HEK293 (cell line): ENCODE data around the gene CHRNE.

Source experiments
- CTCF ChIA-PET: fragments of 350-600 bp; formaldehyde crosslinking; extraction: SDS; loops from one replicate; lab custom pipeline; 2021; ENCODE audit warnings: antibody characterized with exemption; lab: Yijun Ruan, JAX
- POLR2A ChIA-PET: fragments of 300-600 bp; formaldehyde crosslinking; extraction: SDS; loops from one replicate; lab custom pipeline; 2020; ENCODE audit warnings: antibody characterized with exemption, inconsistent platforms; lab: Yijun Ruan, JAX
- H3K27ac ChIP-seq: fragments of 200-500 bp; sonication (Bioruptor generic); 2 replicates; pipeline ENCODE4 v1.5.1; 2014; ENCODE audit warnings: low read depth, low read length, control low read depth, inconsistent platforms; ENCODE audit errors: extremely low read depth
- H3K36me3 ChIP-seq, 2 experiments: fragments of 200-500 bp in 1 of 2; sonication (Bioruptor generic) in 1 of 2; 1 replicate in 1 of 2; 2 replicates in 1 of 2; pipeline ENCODE4 v1.5.1; 2014 to 2017; ENCODE audit warnings: inconsistent platforms in 2 of 2, low read length in 2 of 2; ENCODE audit not compliant: control insufficient read depth in 2 of 2, insufficient read depth in 1 of 2
- H3K4me1 ChIP-seq: fragments of 200-500 bp; sonication (Bioruptor generic); 2 replicates; pipeline ENCODE4 v1.5.1; 2014; ENCODE audit warnings: mild to moderate bottlenecking, low read length, inconsistent platforms; ENCODE audit not compliant: control insufficient read depth, insufficient read depth
- H3K4me3 ChIP-seq: 2 replicates; pipeline ENCODE4 v1.5.1; 2011; ENCODE audit warnings: low read depth, mild to moderate bottlenecking, control low read depth, low read length, moderate library complexity
- H3K9me3 ChIP-seq: fragments of 200-500 bp; sonication (Bioruptor generic); 2 replicates; pipeline ENCODE4 v1.5.1; 2014; ENCODE audit warnings: low read depth, low read length, inconsistent platforms; ENCODE audit not compliant: control insufficient read depth, insufficient read depth
- GLI2 ChIP-seq: fragments of 450-650 bp; formaldehyde crosslinking; IDR thresholded peaks from 2 replicates; pipeline ENCODE4; 2017; ENCODE audit warnings: missing biosample characterization, missing genetic modification characterization, low read depth, borderline replicate concordance
- GLIS1 ChIP-seq: fragments of 450-650 bp; formaldehyde crosslinking; IDR thresholded peaks from 2 replicates; pipeline ENCODE4 v1.5.1; 2016; ENCODE audit warnings: missing biosample characterization, missing genetic modification characterization
- GLIS2 ChIP-seq: fragments of 450-650 bp; formaldehyde crosslinking; IDR thresholded peaks from 2 replicates; pipeline ENCODE4 v1.5.1; 2016; ENCODE audit warnings: missing biosample characterization, missing genetic modification characterization
- KLF17 ChIP-seq: fragments of 450-650 bp; formaldehyde crosslinking; IDR thresholded peaks from 2 replicates; pipeline ENCODE4 v1.5.1; 2016; ENCODE audit warnings: missing biosample characterization, missing genetic modification characterization
- KLF7 ChIP-seq: fragments of 450-650 bp; formaldehyde crosslinking; IDR thresholded peaks from 2 replicates; pipeline ENCODE4 v1.5.1; 2016; ENCODE audit warnings: missing biosample characterization, missing genetic modification characterization, borderline replicate concordance
- KLF8 ChIP-seq: fragments of 450-650 bp; formaldehyde crosslinking; IDR thresholded peaks from 2 replicates; pipeline ENCODE4 v1.5.1; 2016; ENCODE audit warnings: missing biosample characterization, missing genetic modification characterization
- MEIS1 ChIP-seq: sonication (generic); formaldehyde crosslinking; IDR thresholded peaks from 2 replicates; pipeline ENCODE4 v1.8.1; 2022; ENCODE audit warnings: missing genetic modification reagents, mild to moderate bottlenecking, borderline replicate concordance
- MZF1 ChIP-seq: fragments of 450-650 bp; formaldehyde crosslinking; IDR thresholded peaks from 2 replicates; pipeline ENCODE4 v1.5.1; 2017; ENCODE audit warnings: missing biosample characterization, missing genetic modification characterization, borderline replicate concordance
- OSR2 ChIP-seq: fragments of 450-650 bp; formaldehyde crosslinking; IDR thresholded peaks from 2 replicates; pipeline ENCODE4 v1.5.1; 2016; ENCODE audit warnings: missing biosample characterization, missing genetic modification characterization
- SALL2 ChIP-seq: fragments of 450-650 bp; formaldehyde crosslinking; IDR thresholded peaks from 2 replicates; pipeline ENCODE4 v1.5.0; 2017; ENCODE audit warnings: missing biosample characterization, mild to moderate bottlenecking, missing genetic modification characterization, borderline replicate concordance
- ZBTB26 ChIP-seq: fragments of 450-650 bp; formaldehyde crosslinking; optimal IDR thresholded peaks from 2 replicates; pipeline ENCODE3; 2016; ENCODE audit warnings: missing biosample characterization, mild to moderate bottlenecking, missing genetic modification characterization
- ZBTB48 ChIP-seq: fragments of 450-650 bp; formaldehyde crosslinking; IDR thresholded peaks from 2 replicates; pipeline ENCODE4 v1.5.1; 2016; ENCODE audit warnings: missing biosample characterization, missing genetic modification characterization
- ZNF114 ChIP-seq: fragments of 450-650 bp; formaldehyde crosslinking; IDR thresholded peaks from 2 replicates; pipeline ENCODE4 v1.5.0; 2017; ENCODE audit warnings: missing biosample characterization, missing genetic modification characterization
- ZNF121 ChIP-seq: fragments of 450-650 bp; formaldehyde crosslinking; IDR thresholded peaks from 2 replicates; pipeline ENCODE4 v1.5.1; 2016; ENCODE audit warnings: missing biosample characterization, missing genetic modification characterization
- ZNF133 ChIP-seq: fragments of 450-650 bp; formaldehyde crosslinking; IDR thresholded peaks from 2 replicates; pipeline ENCODE4 v1.5.1; 2016; ENCODE audit warnings: missing biosample characterization, missing genetic modification characterization
- ZNF140 ChIP-seq: fragments of 450-650 bp; formaldehyde crosslinking; IDR thresholded peaks from 2 replicates; pipeline ENCODE4 v1.5.1; 2016; ENCODE audit warnings: missing biosample characterization, missing genetic modification characterization
- ZNF157 ChIP-seq: fragments of 450-650 bp; formaldehyde crosslinking; IDR thresholded peaks from 2 replicates; pipeline ENCODE4 v1.5.1; 2016; ENCODE audit warnings: missing biosample characterization, missing genetic modification characterization
- ZNF16 ChIP-seq: fragments of 450-650 bp; formaldehyde crosslinking; IDR thresholded peaks from 2 replicates; pipeline ENCODE4 v1.5.1; 2016; ENCODE audit warnings: low read depth, missing biosample characterization, missing genetic modification characterization
- ZNF2 ChIP-seq: fragments of 450-650 bp; formaldehyde crosslinking; IDR thresholded peaks from 2 replicates; pipeline ENCODE4 v1.5.1; 2016; ENCODE audit warnings: missing biosample characterization, missing genetic modification characterization
- ZNF23 ChIP-seq: fragments of 450-650 bp; formaldehyde crosslinking; IDR thresholded peaks from 2 replicates; pipeline ENCODE4 v1.5.1; 2016; ENCODE audit warnings: missing biosample characterization, missing genetic modification characterization, borderline replicate concordance
- ZNF239 ChIP-seq: fragments of 450-650 bp; formaldehyde crosslinking; IDR thresholded peaks from 2 replicates; pipeline ENCODE4 v1.5.1; 2016; ENCODE audit warnings: missing biosample characterization, missing genetic modification characterization
- ZNF354C ChIP-seq: fragments of 450-650 bp; formaldehyde crosslinking; IDR thresholded peaks from 2 replicates; pipeline ENCODE4 v1.5.1; 2016; ENCODE audit warnings: missing biosample characterization, missing genetic modification characterization, low read depth, borderline replicate concordance
- ZNF449 ChIP-seq: fragments of 450-650 bp; formaldehyde crosslinking; IDR thresholded peaks from 2 replicates; pipeline ENCODE4 v1.5.1; 2017; ENCODE audit warnings: missing biosample characterization, mild to moderate bottlenecking, missing genetic modification characterization, moderate library complexity
- ZNF555 ChIP-seq: fragments of 450-650 bp; formaldehyde crosslinking; conservative IDR thresholded peaks from 2 replicates; pipeline ENCODE4 v1.5.1; 2017; ENCODE audit warnings: missing biosample characterization, mild to moderate bottlenecking, missing genetic modification characterization, inconsistent platforms
- ZNF670 ChIP-seq: fragments of 450-650 bp; formaldehyde crosslinking; IDR thresholded peaks from 2 replicates; pipeline ENCODE4 v1.5.1; 2016; ENCODE audit warnings: missing biosample characterization, missing genetic modification characterization, low read depth
- ZNF704 ChIP-seq: fragments of 450-650 bp; formaldehyde crosslinking; IDR thresholded peaks from 2 replicates; pipeline ENCODE4 v1.5.1; 2016; ENCODE audit warnings: missing biosample characterization, missing genetic modification characterization
- ZNF776 ChIP-seq: fragments of 450-650 bp; formaldehyde crosslinking; IDR thresholded peaks from 2 replicates; pipeline ENCODE4 v1.5.0; 2017; ENCODE audit warnings: missing biosample characterization, missing genetic modification characterization, borderline replicate concordance
- ZNF785 ChIP-seq: fragments of 450-650 bp; formaldehyde crosslinking; IDR thresholded peaks from 2 replicates; pipeline ENCODE4 v1.5.1; 2016; ENCODE audit warnings: missing biosample characterization, missing genetic modification characterization
- ZNF837 ChIP-seq: fragments of 450-650 bp; formaldehyde crosslinking; IDR thresholded peaks from 2 replicates; pipeline ENCODE4 v1.5.1; 2016; ENCODE audit warnings: missing biosample characterization, missing genetic modification characterization
- ZNF843 ChIP-seq: fragments of 450-650 bp; formaldehyde crosslinking; IDR thresholded peaks from 2 replicates; pipeline ENCODE4 v1.5.1; 2016; ENCODE audit warnings: missing biosample characterization, missing genetic modification characterization
- ZSCAN23 ChIP-seq: fragments of 450-650 bp; formaldehyde crosslinking; IDR thresholded peaks from 2 replicates; pipeline ENCODE4 v1.5.1; 2016; ENCODE audit warnings: missing biosample characterization, missing genetic modification characterization
- ZSCAN5A ChIP-seq: fragments of 450-650 bp; formaldehyde crosslinking; IDR thresholded peaks from 2 replicates; pipeline ENCODE4 v1.5.1; 2016; ENCODE audit warnings: missing biosample characterization, missing genetic modification characterization
- ZXDB ChIP-seq: fragments of 450-650 bp; formaldehyde crosslinking; IDR thresholded peaks from 2 replicates; pipeline ENCODE4 v1.5.1; 2016; ENCODE audit warnings: missing biosample characterization, missing genetic modification characterization

Gene CHRNE

GRCh38 chr17:4903051-4903818 lies at the start of gene CHRNE:
CHRNE (minus strand) TSS chr17:4903098; CDS start chr17:4903063, 35 bp downstream.
- Histone ChIP-seq H3K36me3 (peaks cover 0 to 20% of the 10 kb centered on the region in 2 experiments; a peak in 1 of 3 replicates), H3K4me1 (peaks cover 3% of the 10 kb centered on the region; the same call in 1 of the 2 replicates), H3K4me3 (no peak within 1 kb of the TSS), H3K27ac (no peak within 1 kb of the TSS), H3K9me3 (no peaks in the 10 kb centered on the region)
- CTCF ChIA-PET = interaction anchor here (0.5 to 1.9 kb wide), 28 partner anchors 9 to 828 kb away, joined by 3 to 8 read pairs (median 4); partner anchors contain the start of genes MED11, RNF167 and SLC25A11
- POLR2A ChIA-PET = interaction anchor here (0.8 to 2.0 kb wide), 3 partner anchors 37 to 113 kb away, joined by 3 to 4 read pairs (median 3); partner anchors contain the start of genes PLD2, RNF167 and SLC25A11
- no peak for TF ChIP-seq ZNF16
- TF ChIP-seq ZNF2 (tag by site-specific recombination) = peak; percentile 73; the same call in 1 of the 2 replicates
- no peak for TF ChIP-seq MEIS1 (CRISPR knock-in tag)
- TF ChIP-seq ZNF140 (tag by site-specific recombination) = no peak
- no peak for TF ChIP-seq ZNF449 (tag by site-specific recombination)
- TF ChIP-seq ZNF670 (tag by site-specific recombination) = no peak
- peak; percentile 40; the same call in 1 of the 2 replicates for TF ChIP-seq GLIS2
- no peak for TF ChIP-seq ZNF239 (tag by site-specific recombination)
- no peak for TF ChIP-seq ZNF555 (tag by site-specific recombination)
- TF ChIP-seq ZNF114 (tag by site-specific recombination) = no peak
- no peak for TF ChIP-seq OSR2 (tag by site-specific recombination)
- TF ChIP-seq ZNF121 (tag by site-specific recombination) = no peak
- TF ChIP-seq GLI2 = no peak
- TF ChIP-seq KLF8 (tag by site-specific recombination) = peak; percentile 51; the same call in 1 of the 2 replicates
- TF ChIP-seq ZNF785 (tag by site-specific recombination) = no peak
- TF ChIP-seq ZNF776 (tag by site-specific recombination) = no peak
- no peak for TF ChIP-seq ZNF23 (tag by site-specific recombination)
- TF ChIP-seq ZSCAN23 (tag by site-specific recombination) = no peak
- no peak for TF ChIP-seq ZNF843 (tag by site-specific recombination)
- no peak for TF ChIP-seq ZNF354C (tag by site-specific recombination)
- TF ChIP-seq GLIS1 (tag by site-specific recombination) = 0 out of 2 replicates have a peak, but pooled peaks have one; percentile 12
- TF ChIP-seq ZBTB26 (tag by site-specific recombination) = no peak
- TF ChIP-seq SALL2 = no peak
- TF ChIP-seq ZSCAN5A = no peak
- no peak for TF ChIP-seq KLF7 (tag by site-specific recombination)
- TF ChIP-seq ZNF157 (tag by site-specific recombination) = no peak
- no peak for TF ChIP-seq ZXDB (tag by site-specific recombination)
- no peak for TF ChIP-seq ZNF704
- TF ChIP-seq ZNF133 = no peak
- no peak for TF ChIP-seq ZBTB48
- 0 out of 2 replicates have a peak, but pooled peaks have one; percentile 24 for TF ChIP-seq KLF17
- TF ChIP-seq MZF1 (tag by site-specific recombination) = no peak
- TF ChIP-seq ZNF837 = no peak
